Measurements from ENCODE around the gene PDZD8. TPM values are rescaled to one million over a fixed set of nuclear protein-coding genes. Genes with fewer than 3 reads are reported as not detected.

PDZD8 gene
- polyA plus RNA-seq, 1 donor (not counting 4 experiments of a cell fraction or from before 2014, with no cell fraction given), result 24.3 TPM

- H3K4me1 ChIP-seq (ENCODE audit: control insufficient read depth, extremely low read depth, insufficient read depth, low read length), result peaks cover 11% of the 10 kb centered on the region
- FAIRE-seq, result no peak
- H3K9me1 ChIP-seq (ENCODE audit: control insufficient read depth, extremely low read depth, insufficient read depth, low read length), result peaks cover 2% of the 10 kb centered on the region
- no peak for DNase-seq (ENCODE audit: low read depth, low spot score)
- H2AFZ ChIP-seq (ENCODE audit: control insufficient read depth, low read length), result no peak overlapping the region
- H3K4me2 ChIP-seq (ENCODE audit: control insufficient read depth, extremely low read depth, insufficient read depth, low read depth, low read length), result no peak overlapping the region
- no peaks in the 10 kb centered on the region for H3K36me3 ChIP-seq (ENCODE audit: control insufficient read depth in 2 of 2, extremely low read depth in 1 of 2, insufficient read depth in 2 of 2, low read length in 2 of 2)
- dilution Hi-C loops (cut with MboI; ENCODE audit: extremely low pct_ligation_motif_present, low sequenced_read_pairs), result no loop called here
- H3K27me3 ChIP-seq (ENCODE audit: control insufficient read depth, extremely low read depth, insufficient read depth, low read length), result no peaks in the 10 kb centered on the region
- H3K4me3 ChIP-seq (ENCODE audit: control insufficient read depth in 2 of 3, extremely low read depth in 1 of 3, insufficient read depth in 2 of 3, low read depth in 1 of 3, low read length in 3 of 3), result no peak overlapping the region
- no peak for TF ChIP-seq CTCF (optimal IDR thresholded peaks at IDR 0.05 in 1 of 3, IDR thresholded peaks at IDR 0.05 in 1 of 3, conservative IDR thresholded peaks at IDR 0.05 in 1 of 3; ENCODE audit: extremely low read depth in 1 of 3, insufficient read depth in 2 of 3, low read length in 3 of 3)
- TF ChIP-seq EZH2 (IDR thresholded peaks at IDR 0.05; ENCODE audit: low read length), result no peak
- H3K27ac ChIP-seq (ENCODE audit: control insufficient read depth, insufficient read depth, low read length), result no peak overlapping the region
- no peak overlapping the region for H3K9ac ChIP-seq (ENCODE audit: control insufficient read depth, extremely low read depth, insufficient read depth, low read length)
- H4K20me1 ChIP-seq (ENCODE audit: control insufficient read depth, extremely low read depth, insufficient read depth, low read length), result peaks cover 11% of the 10 kb centered on the region
- H3K79me2 ChIP-seq (ENCODE audit: control insufficient read depth, insufficient read depth, low read length), result peaks cover 69% of the 10 kb centered on the region
- H3K9me3 ChIP-seq (ENCODE audit: control insufficient read depth, low read depth, low read length), result no peaks in the 10 kb centered on the region
Measured at GRCh38 chr10:117346574-117346973, 28.7 kb downstream of the PDZD8 start.

- no peak overlapping the region for H3K4me2 ChIP-seq (ENCODE audit: control insufficient read depth, extremely low read depth, insufficient read depth, low read depth, low read length)
- peaks cover 10% of the 10 kb centered on the region for H4K20me1 ChIP-seq (ENCODE audit: control insufficient read depth, extremely low read depth, insufficient read depth, low read length)
- no peak for FAIRE-seq
Measured at GRCh38 chr10:117345143-117345542, 30.1 kb downstream of the PDZD8 start.

More at GRCh38 chr10:117345143-117345542, 30.1 kb downstream of the PDZD8 start:
- H2AFZ ChIP-seq (ENCODE audit: control insufficient read depth, low read length), result no peak overlapping the region
- no peaks in the 10 kb centered on the region for H3K27me3 ChIP-seq (ENCODE audit: control insufficient read depth, extremely low read depth, insufficient read depth, low read length)
- no peak for TF ChIP-seq EZH2 (IDR thresholded peaks at IDR 0.05; ENCODE audit: low read length)
- no peak for TF ChIP-seq CTCF (optimal IDR thresholded peaks at IDR 0.05 in 1 of 3, IDR thresholded peaks at IDR 0.05 in 1 of 3, conservative IDR thresholded peaks at IDR 0.05 in 1 of 3; ENCODE audit: extremely low read depth in 1 of 3, insufficient read depth in 2 of 3, low read length in 3 of 3)
- dilution Hi-C loops (cut with MboI; ENCODE audit: extremely low pct_ligation_motif_present, low sequenced_read_pairs), result no loop called here
- no peak for DNase-seq (ENCODE audit: low read depth, low spot score)
- H3K27ac ChIP-seq (ENCODE audit: control insufficient read depth, insufficient read depth, low read length), result no peak overlapping the region
- no peaks in the 10 kb centered on the region for H3K36me3 ChIP-seq (ENCODE audit: control insufficient read depth in 2 of 2, extremely low read depth in 1 of 2, insufficient read depth in 2 of 2, low read length in 2 of 2)
- peaks cover 2% of the 10 kb centered on the region for H3K9me1 ChIP-seq (ENCODE audit: control insufficient read depth, extremely low read depth, insufficient read depth, low read length)
- no peak overlapping the region for H3K4me3 ChIP-seq (ENCODE audit: control insufficient read depth in 2 of 3, extremely low read depth in 1 of 3, insufficient read depth in 2 of 3, low read depth in 1 of 3, low read length in 3 of 3)
- H3K9ac ChIP-seq (ENCODE audit: control insufficient read depth, extremely low read depth, insufficient read depth, low read length), result no peak overlapping the region
- peaks cover 11% of the 10 kb centered on the region for H3K4me1 ChIP-seq (ENCODE audit: control insufficient read depth, extremely low read depth, insufficient read depth, low read length)
- H3K79me2 ChIP-seq (ENCODE audit: control insufficient read depth, insufficient read depth, low read length), result peaks cover 71% of the 10 kb centered on the region
- H3K9me3 ChIP-seq (ENCODE audit: control insufficient read depth, low read depth, low read length), result no peaks in the 10 kb centered on the region
